Muscle layer of colon (tissue), 2 donors: ENCODE results near the gene SUGCT.
"Not testable (repeated sequence)": the region's sequence is repeated elsewhere in the genome, so short reads cannot be mapped to it uniquely, and the experiment has no call there.

Experiments
- H3K27ac ChIP-seq: one replicate; pipeline ENCODE4 v1.7.0; 2013; ENCODE audit warnings: low read depth, mild to moderate bottlenecking, low read length, moderate library complexity
- H3K27me3 ChIP-seq, 2 donors: one replicate each; pipeline ENCODE4 v1.7.0; 2013; ENCODE audit warnings: low read length in 2 of 2, mild to moderate bottlenecking in 2 of 2; ENCODE audit not compliant: insufficient read depth in 2 of 2, control insufficient read depth in 1 of 2
- H3K36me3 ChIP-seq: one replicate; pipeline ENCODE4 v1.7.0; 2013; ENCODE audit warnings: mild to moderate bottlenecking, low read length; ENCODE audit not compliant: insufficient read depth
- H3K4me1 ChIP-seq: one replicate; pipeline ENCODE4 v1.7.0; 2013; ENCODE audit warnings: mild to moderate bottlenecking, low read length; ENCODE audit not compliant: insufficient read depth
- H3K4me3 ChIP-seq, 2 donors: one replicate each; pipeline ENCODE4 v1.7.0; 2013; ENCODE audit warnings: low read length in 2 of 2, low read depth in 1 of 2, mild to moderate bottlenecking in 1 of 2, moderate library complexity in 1 of 2
- H3K9ac ChIP-seq: one replicate; pipeline ENCODE4 v1.7.0; 2013; ENCODE audit warnings: low read length
- H3K9me3 ChIP-seq: one replicate; pipeline ENCODE4 v1.7.0; 2013; ENCODE audit warnings: mild to moderate bottlenecking, low read length
- donor health status: abdominal sarcoma.
- donor health status: Adenocarcinoma of cecum.

The SUGCT gene

DNA sequence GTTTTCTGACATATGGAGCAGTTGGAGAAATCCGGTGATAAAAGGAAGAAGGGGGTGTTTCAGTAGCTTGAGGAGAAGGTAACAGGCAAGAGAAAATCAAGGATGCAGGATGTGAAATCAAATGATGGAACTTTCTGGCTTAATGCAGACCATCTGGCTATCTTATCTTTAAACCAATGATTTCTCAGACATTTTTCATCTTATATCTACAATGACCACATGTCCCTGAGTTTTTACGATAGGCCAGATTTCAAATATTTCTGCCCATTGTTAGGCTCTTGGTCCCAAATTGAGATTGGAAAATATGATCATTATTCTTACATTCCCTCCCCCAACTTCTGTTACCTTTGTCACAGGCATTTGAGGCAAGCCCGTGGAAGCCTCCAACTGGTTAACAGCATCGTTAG is 486.8 kb downstream of the SUGCT start:
- Histone ChIP-seq H3K4me1 (no peaks in the 10 kb centered on the region), H3K9ac (no peak overlapping the region), H3K36me3 (no peaks in the 10 kb centered on the region), H3K9me3 (no peaks in the 10 kb centered on the region), H3K27me3 (no peaks in the 10 kb centered on the region), H3K4me3 (no peak overlapping the region), H3K27ac (no peak overlapping the region)

DNA sequence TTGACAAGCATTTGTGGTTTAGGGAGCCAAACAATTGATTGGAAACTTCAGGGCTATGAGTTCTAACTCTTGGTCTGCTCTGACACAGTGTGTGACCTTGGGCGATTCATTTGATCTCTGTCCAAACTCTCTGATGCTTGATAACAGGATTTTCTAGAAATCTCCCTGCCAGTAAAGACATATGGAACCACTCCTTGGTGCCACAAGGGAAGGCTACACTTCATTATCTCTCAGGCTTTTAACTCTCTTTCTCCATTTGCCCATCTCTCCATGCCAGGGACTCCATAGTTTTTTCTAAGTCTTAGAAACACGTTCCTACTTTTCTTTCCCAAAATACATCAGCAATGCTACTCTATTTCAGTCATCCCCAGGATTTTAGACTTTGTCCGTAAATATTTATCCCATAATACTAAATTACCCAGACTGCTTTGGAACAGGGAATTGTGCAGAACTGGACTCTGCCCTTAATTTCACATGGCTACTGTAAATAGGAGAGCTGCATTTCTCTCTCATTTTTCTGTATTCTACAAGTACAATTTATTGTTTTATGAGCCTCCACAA is 488.2 kb downstream of the SUGCT start:
- no peak overlapping the region for H3K9ac ChIP-seq
- no peaks in the 10 kb centered on the region for H3K9me3 ChIP-seq
- H3K27me3 ChIP-seq: no peaks in the 10 kb centered on the region
- no peaks in the 10 kb centered on the region for H3K4me1 ChIP-seq
- no peaks in the 10 kb centered on the region for H3K36me3 ChIP-seq
- H3K4me3 ChIP-seq: no peak overlapping the region
- H3K27ac ChIP-seq: no peak overlapping the region

DNA sequence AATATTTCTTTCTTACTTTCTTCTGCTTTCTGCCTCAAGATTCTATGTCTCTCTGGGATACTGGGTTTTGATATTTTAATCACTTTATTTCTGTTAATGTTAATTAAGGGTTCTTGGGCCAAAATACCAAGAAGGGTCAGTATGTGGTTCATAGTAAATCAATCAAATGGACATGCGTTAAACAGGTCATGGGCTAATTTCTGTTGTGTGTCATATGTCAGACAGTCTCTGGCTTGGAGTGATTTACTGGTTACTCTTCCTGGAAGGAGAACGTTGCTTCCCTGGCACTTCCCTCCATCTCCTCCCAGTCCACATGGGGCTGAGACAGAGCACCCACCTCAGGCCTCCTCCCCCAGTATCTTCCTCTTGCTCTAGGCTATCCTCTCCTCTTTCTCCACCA is 489.1 kb downstream of the SUGCT start:
- Histone ChIP-seq H3K4me1 (no peaks in the 10 kb centered on the region), H3K27ac (no peak overlapping the region), H3K27me3 (no peaks in the 10 kb centered on the region), H3K9me3 (no peaks in the 10 kb centered on the region), H3K36me3 (no peaks in the 10 kb centered on the region), H3K9ac (no peak overlapping the region), H3K4me3 (no peak overlapping the region)

DNA sequence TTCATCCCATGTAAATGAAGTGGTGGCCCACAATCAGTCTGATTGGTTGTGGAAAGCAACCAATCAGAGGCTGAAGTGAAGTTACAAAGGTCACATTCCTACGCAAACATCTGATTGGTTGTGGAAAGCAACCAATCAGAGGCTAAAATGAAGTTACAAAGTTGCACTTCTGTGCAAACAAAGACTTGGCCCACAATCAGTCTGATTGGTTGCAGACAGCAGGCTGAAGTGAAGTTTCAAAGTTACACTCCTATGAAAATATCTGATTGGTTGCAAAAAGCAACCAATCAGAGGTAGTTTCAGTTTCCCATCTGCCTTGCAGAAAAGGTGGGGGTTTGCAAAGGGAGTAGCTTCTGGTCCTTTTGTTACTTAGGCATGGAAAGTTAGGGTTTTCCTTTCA is 492.6 kb downstream of the SUGCT start:
- not testable (repeated sequence) for H3K27me3 ChIP-seq, H3K4me1 ChIP-seq, H3K27ac ChIP-seq, H3K4me3 ChIP-seq, H3K9ac ChIP-seq, H3K36me3 ChIP-seq, H3K9me3 ChIP-seq

DNA sequence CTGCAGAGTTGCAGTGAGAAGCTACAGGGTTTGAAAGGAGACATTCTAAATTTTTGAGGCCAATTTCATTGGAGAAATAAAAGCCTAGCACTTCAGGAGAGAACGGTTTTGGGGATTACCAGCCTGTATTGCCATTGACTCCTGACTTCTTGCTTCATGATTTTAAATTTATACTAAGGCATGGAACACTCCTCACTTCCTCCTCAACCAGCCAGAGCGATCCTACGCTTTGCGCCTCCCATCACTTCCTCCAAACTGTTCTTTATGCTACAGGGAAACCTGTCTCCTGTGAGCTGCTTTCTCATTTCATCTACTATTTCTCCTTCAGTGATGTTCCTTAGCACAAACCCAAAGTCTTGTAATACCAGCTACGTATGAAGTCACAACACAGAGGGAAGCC is 495.1 kb downstream of the SUGCT start:
- no peaks in the 10 kb centered on the region for H3K9me3 ChIP-seq
- H3K36me3 ChIP-seq: no peaks in the 10 kb centered on the region
- no peak overlapping the region for H3K4me3 ChIP-seq
- no peaks in the 10 kb centered on the region for H3K27me3 ChIP-seq
- no peak overlapping the region for H3K9ac ChIP-seq
- no peak overlapping the region for H3K27ac ChIP-seq
- no peaks in the 10 kb centered on the region for H3K4me1 ChIP-seq

DNA sequence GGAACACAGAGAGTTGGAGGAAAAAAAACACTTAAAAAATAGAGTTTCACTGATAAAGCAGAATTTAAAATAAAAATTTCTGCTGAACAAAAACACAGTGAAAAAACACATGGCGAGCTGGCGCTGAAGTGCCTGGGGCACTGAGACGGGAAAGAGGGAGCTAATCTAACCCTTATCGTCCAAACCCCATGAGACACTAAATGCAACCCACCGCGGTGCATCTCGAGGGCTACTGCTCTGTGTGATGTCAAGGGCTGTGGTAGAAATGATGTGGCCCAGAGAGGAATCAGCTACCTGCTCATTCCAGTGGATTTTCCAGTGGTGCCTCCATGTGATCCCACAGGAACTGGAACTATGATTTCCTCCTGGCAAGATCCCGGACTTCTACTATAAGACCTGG is 499.3 kb downstream of the SUGCT start:
- no peaks in the 10 kb centered on the region for H3K27me3 ChIP-seq
- no peak overlapping the region for H3K9ac ChIP-seq
- no peaks in the 10 kb centered on the region for H3K36me3 ChIP-seq
- no peaks in the 10 kb centered on the region for H3K4me1 ChIP-seq
- H3K9me3 ChIP-seq: no peaks in the 10 kb centered on the region
- no peak overlapping the region for H3K27ac ChIP-seq
- H3K4me3 ChIP-seq: no peak overlapping the region

DNA sequence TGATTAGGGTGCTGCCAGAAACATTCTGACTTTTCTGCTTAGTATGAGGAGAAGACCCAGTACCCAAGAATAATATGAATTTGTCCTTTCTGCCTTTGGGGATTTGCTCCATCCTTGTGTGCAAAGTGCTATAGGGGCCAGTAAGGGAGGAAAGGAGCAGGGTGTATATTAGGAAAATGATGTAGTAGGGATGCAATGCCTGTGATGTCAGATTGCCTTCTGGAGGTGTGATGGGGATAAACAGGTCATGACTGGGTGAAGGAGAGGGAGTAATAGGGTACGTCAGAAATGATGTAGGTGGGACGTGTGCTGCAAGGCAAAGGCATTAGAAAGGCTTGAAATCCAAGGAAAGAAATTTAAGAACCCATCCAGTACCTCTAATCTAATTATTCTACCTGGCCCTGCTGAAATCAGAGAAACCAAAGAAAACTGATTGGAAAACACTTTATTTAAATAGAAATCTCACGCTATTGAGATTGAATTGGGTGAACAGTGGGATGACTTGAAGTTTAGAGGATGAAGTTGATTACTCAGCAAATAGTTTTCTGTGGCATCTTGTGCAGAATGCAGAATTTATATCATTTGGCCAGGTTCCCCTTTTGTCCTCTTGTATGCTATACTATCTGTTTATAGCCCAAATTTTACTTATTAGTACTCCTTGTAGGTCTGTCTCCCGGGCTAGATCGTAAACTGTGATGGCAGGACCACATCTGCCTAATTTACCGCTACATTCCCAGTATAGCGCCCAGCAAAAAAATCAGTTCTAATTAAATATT is 503.9 kb downstream of the SUGCT start:
- Histone ChIP-seq H3K27me3 (no peaks in the 10 kb centered on the region), H3K9me3 (no peaks in the 10 kb centered on the region), H3K4me3 (no peak overlapping the region), H3K27ac (no peak overlapping the region), H3K36me3 (no peaks in the 10 kb centered on the region), H3K9ac (no peak overlapping the region), H3K4me1 (no peaks in the 10 kb centered on the region)

DNA sequence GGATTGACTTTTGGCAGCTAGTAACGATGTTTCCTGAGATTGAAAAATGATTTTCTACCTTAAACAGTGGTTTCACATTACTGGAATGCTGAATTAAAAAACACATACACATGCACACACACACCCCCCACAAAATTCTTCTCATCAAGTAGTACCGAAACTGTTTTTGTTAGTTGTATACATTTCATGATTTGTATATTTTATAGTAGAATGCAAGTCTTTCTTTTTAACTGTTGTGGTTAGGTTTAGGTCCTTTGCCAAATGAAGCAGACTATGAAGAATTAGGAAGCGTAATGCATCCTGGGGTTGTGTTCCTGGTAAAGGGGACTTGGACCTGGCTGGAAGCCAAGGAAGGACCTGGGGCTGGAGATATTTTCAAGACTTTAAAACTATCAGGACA is 505.8 kb downstream of the SUGCT start:
- no peak overlapping the region for H3K9ac ChIP-seq
- H3K27ac ChIP-seq: no peak overlapping the region
- no peaks in the 10 kb centered on the region for H3K36me3 ChIP-seq
- no peaks in the 10 kb centered on the region for H3K9me3 ChIP-seq
- H3K4me1 ChIP-seq: no peaks in the 10 kb centered on the region
- H3K4me3 ChIP-seq: no peak overlapping the region
- no peaks in the 10 kb centered on the region for H3K27me3 ChIP-seq

DNA sequence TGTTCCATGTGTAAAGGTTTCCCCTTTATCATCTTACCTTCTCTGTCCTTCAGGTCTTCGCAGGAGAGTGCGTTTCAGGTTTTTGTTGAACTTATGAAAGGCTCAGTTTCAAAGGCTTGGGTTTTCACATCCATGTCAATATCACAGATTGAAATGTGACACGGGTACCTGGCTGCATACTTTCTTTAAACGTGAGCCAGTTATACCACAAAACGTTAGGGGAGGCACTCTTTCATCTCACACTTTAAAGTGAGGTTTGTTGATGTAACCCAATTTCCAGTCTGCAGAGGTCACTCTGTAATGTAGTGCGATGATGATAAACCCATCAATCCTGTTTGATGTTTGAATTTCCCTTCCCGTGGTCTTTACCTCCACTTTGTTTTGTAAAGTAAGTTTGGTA is 506.9 kb downstream of the SUGCT start:
- Histone ChIP-seq H3K27ac (no peak overlapping the region), H3K27me3 (no peaks in the 10 kb centered on the region), H3K4me3 (no peak overlapping the region), H3K9ac (no peak overlapping the region), H3K4me1 (no peaks in the 10 kb centered on the region), H3K36me3 (no peaks in the 10 kb centered on the region), H3K9me3 (no peaks in the 10 kb centered on the region)

DNA sequence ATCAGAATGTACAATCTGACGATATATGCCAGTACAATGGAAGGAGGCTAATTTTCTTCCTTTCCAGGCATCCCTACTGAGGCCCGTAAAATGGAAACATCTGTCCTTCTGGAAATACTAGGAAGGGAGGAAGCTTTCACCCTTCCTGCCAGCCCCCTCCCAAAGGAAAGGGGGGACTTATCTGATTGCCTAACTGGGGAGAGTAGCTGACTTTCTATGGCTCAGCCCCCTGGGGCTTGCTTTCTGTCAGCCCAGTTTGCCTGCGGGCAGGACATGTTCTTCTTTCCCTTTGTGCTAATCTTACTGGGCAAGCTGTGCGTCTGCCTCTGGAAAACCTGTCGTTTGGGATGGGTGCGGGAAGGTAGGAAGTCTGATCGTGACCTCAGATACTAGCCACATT is 508.9 kb downstream of the SUGCT start:
- Histone ChIP-seq H3K27ac (no peak overlapping the region), H3K27me3 (no peaks in the 10 kb centered on the region), H3K36me3 (no peaks in the 10 kb centered on the region), H3K9ac (no peak overlapping the region), H3K4me1 (no peaks in the 10 kb centered on the region), H3K4me3 (no peak overlapping the region), H3K9me3 (no peaks in the 10 kb centered on the region)

DNA sequence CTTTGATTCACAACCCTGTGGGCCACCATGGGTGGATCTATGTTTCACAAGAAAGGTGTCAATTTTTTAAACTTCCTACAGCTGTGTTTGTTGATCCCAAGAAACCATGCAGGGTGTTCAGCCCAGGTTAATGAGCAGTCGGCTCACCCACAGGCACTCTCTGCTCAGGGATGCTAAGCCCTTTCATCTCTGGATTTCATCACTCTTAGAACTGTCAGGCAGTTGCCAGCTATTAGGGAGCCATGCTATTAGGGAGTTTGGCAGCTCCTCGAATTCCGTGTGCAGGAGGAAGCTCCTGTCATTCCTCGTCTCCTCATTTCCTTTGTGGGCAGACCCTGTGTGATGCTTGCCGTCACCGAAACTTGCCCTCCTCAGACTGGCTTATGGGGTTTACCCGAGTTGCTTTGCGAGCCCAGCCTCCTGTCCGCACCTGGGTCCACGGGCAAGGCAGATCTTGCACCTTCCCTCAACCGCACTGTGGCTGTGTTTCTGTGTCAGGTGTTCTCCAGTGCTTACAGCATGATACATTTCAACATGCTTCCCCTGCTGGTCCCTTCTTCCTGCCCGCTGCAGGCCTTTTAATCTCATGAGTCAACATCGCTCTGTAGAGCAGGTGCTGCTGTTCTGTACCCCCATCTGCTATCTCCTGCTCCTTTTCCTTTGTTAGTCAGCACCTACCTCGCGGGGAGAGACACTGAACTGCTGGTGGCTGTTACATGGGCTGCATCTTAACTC is 509.8 kb downstream of the SUGCT start:
- H3K36me3 ChIP-seq: no peaks in the 10 kb centered on the region
- H3K9ac ChIP-seq: no peak overlapping the region
- H3K27ac ChIP-seq: no peak overlapping the region
- H3K4me1 ChIP-seq: no peaks in the 10 kb centered on the region
- no peaks in the 10 kb centered on the region for H3K27me3 ChIP-seq
- no peaks in the 10 kb centered on the region for H3K9me3 ChIP-seq
- H3K4me3 ChIP-seq: no peak overlapping the region
